ENCODE results near the gene CDC20B. TPM values are rescaled to one million over a fixed set of nuclear protein-coding genes. Genes with fewer than 3 reads are reported as not detected.

The CDC20B gene
- total RNA-seq, 2 donors from 2014 or later = not detected

- intact Hi-C loops (cut with DNase I, micrococcal nuclease) = loop anchor here in 1 of 2 donors (10.0 kb wide), 1 partner anchor 63 kb away; the partner anchor contains the start of gene CCNO
- peak; percentile 19 to 44 for DNase-seq
- peak; percentile 62 for ATAC-seq
Observed at GRCh38 chr5:55172051-55172899, 702 bp downstream of the CDC20B start.

- DNase-seq (no peak), ATAC-seq (no peak)
- intact Hi-C loops (cut with DNase I, micrococcal nuclease) = loop anchor here in 1 of 2 donors (10.0 kb wide), 1 partner anchor 63 kb away; the partner anchor contains the start of gene CCNO
Observed at GRCh38 chr5:55171471-55171870, 1.5 kb downstream of the CDC20B start.

DNA sequence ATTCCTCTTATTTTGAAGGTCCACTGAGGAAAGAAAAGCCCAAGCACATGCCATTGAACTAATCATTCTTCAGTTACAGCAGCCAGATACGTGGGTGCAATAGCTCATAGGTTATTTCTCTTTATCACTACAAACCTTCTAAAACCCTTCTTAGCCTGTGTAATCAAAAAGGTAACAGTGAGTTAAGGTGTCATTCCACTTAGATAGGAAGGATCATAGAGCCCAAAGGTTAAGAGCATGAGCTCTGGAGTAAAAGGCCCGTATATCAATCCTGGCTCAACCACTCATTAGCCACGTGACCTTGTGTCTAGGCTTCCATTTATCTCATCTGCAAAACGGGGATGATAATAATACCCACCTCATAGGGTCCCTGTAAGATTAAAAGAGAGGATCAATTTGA lies 10.3 kb downstream of the CDC20B start:
- ATAC-seq (no peak), DNase-seq (no peak)
- intact Hi-C loops (cut with DNase I, micrococcal nuclease) = no loop called here

DNA sequence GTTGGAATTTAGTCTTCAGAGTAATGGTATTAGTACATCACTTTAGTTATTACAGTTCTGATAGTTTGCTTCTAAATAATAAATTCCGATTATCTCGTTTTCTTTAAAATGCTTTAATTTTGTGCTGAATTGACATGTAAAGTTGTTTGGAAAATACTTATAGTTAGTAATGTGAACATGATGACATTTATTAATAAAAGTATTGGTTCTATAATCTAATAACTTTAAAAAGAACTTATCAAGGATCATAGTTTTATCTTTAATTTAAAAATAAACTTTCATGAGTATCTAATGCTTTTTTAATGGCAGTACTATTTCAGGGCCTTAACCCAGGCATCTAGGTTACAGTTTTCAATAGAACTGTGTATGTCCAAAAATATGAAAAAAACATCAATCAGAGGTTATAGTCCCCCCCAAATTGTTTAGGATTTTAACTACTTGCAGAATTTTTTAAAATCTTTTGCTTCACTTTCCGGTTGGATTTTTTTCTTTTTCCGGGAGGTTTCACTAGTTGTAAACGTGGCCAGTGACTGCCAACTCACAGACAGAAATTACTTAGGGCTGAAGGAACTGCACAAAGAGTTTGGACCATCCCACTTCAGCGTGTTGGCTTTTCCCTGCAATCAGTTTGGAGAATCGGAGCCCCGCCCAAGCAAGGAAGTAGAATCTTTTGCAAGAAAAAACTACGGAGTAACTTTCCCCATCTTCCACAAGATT lies 12.3 kb downstream of the CDC20B start:
- DNase-seq (peak; percentile 54 to 63), ATAC-seq (peak; percentile 95)
- intact Hi-C loops (cut with DNase I, micrococcal nuclease) = no loop called here

- intact Hi-C loops (cut with DNase I, micrococcal nuclease) = loop anchor here in 1 of 2 donors (10.0 kb wide), 1 partner anchor 255 kb away; no protein-coding TSS in a partner anchor
- no peak for DNase-seq
- peak; percentile 70 for ATAC-seq
Observed at GRCh38 chr5:55159763-55160492, 13.0 kb downstream of the CDC20B start, which contains the start of gene GPX8. Gene GPX8 (plus strand): TSS chr5:55160171. CDS start chr5:55160193, 22 bp downstream.

GRCh38 chr5:55154873-55155272 lies 18.1 kb downstream of the CDC20B start:
- DNase-seq (no peak), ATAC-seq (no peak)
- intact Hi-C loops (cut with DNase I, micrococcal nuclease) = loop anchor here in 1 of 2 donors (10.0 kb wide), 1 partner anchor 250 kb away; no protein-coding TSS in a partner anchor

- intact Hi-C loops (cut with DNase I, micrococcal nuclease) = loop anchor here in 1 of 2 donors (10.0 kb wide), 1 partner anchor 247 kb away; no protein-coding TSS in a partner anchor
- no peak for DNase-seq
- ATAC-seq = no peak
Observed at GRCh38 chr5:55151923-55152842, 20.8 kb downstream of the CDC20B start.

DNA sequence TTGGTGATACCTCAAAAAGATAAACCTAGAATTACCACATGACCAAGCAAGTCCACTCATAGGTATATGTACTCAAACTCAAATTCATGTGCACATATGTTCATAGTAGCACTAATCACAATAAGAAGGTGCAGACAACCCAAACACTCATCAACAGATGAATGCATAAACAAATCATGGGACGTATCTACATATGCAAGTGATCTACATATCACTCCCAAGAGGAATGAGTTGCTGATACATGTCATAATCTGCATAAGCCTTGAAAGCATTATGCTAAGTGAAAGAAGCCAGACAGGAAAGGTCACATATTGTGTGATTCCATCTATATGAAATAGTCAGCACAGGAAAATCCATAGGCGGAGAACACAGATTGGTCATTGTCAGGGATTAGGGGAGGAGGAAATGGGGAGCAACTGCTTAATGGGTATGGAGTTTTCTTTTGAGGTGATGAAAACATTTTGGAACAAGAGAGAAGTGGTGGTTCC lies 23.6 kb downstream of the CDC20B start:
- no peak for ATAC-seq
- no peak for DNase-seq
- intact Hi-C loops (cut with DNase I, micrococcal nuclease) = no loop called here

DNA sequence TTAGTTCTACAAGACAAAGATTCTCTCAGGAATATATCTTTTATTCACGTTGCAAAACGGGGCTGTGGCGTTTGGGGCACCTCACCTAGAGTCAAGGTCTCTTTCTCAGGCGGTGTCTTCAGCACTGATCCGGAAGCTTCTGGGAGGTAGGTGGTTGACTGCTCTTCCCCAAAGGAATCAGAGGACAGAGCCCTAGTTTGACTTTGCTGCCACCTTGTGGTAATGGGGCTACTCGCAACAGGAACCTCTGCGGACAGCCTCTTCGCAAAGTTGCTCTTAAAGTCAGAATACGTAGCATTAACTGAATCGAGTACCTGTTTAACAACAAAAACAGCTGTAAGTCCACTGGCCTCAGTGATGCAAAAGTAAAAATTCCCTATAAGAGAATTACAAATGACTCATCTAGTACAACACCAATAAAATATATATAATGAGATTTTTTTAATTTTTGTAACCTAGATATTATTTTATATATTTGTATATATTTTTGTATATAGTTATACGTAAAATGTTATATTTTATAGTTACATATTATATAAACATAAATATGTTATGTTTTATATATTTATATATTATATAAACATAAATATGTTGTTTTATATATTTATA lies 26.3 kb downstream of the CDC20B start:
- ATAC-seq = peak; percentile 91
- DNase-seq = peak; percentile 64 to 75
- intact Hi-C loops (cut with DNase I, micrococcal nuclease) = no loop called here

DNA sequence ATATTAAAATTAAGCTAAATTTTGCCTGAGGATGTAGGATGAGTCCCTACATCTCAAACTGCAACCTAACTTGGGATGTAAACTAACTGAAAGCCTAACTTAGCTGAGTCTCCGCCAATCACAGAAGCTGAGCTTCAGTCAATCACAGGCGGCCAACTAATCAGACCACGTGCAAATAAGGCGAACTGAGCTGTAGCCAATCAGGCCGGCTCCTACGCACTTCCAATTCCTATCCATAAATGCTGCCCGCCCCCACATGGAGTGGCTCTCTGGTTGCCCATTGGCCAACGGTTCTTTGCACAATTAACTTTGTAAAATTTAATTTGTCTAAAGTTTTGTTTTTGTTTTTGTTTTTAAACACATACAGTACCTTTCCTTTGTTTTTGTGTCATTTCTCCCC lies 26.9 kb downstream of the CDC20B start:
- DNase-seq = no peak
- intact Hi-C loops (cut with DNase I, micrococcal nuclease) = no loop called here
- ATAC-seq = no peak

GRCh38 chr5:55143624-55144023 lies 29.4 kb downstream of the CDC20B start:
- intact Hi-C loops (cut with DNase I, micrococcal nuclease) = no loop called here
- ATAC-seq (no peak), DNase-seq (no peak)

GRCh38 chr5:55141945-55142690 lies 30.9 kb downstream of the CDC20B start:
- intact Hi-C loops (cut with DNase I, micrococcal nuclease) = no loop called here
- ATAC-seq (no peak), DNase-seq (no peak)

- intact Hi-C loops (cut with DNase I, micrococcal nuclease) = no loop called here
- no peak for ATAC-seq
- no peak for DNase-seq
Observed at GRCh38 chr5:55140908-55141665, 31.9 kb downstream of the CDC20B start.

GRCh38 chr5:55136521-55136920 lies 36.5 kb downstream of the CDC20B start:
- ATAC-seq (no peak), DNase-seq (no peak)
- intact Hi-C loops (cut with DNase I, micrococcal nuclease) = no loop called here

DNA sequence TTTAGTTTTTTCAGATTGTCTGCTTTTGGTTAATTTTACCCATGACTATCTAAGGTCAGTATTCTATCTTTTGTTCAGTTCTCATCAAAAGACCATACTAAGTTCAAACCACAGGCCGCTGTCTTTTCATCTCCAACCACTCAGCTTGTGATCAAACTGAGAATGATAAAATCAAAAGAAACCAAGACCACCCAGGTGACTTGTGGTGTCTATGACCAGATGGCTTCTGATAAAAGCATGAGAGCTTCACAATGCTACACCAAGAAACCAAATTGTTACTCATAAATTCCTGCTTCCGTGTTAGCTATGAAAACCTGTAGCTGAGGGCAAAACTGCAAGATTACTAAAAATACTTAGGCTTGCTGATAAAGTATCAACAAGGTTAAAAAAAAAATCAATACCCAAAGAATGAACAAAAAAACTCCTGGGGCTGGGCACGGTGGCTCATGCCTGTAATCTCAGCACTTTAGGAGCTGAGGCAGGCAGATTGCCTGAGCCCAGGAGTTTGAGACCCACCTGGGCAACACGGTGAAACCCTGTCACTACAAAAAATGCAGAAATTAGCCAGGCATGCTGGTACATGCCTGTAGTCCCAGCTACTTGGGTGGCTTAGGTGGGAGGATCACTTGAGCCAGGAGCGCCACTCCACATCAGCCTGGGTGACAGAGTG lies 38.8 kb downstream of the CDC20B start:
- no peak for DNase-seq
- intact Hi-C loops (cut with DNase I, micrococcal nuclease) = no loop called here
- ATAC-seq = no peak

GRCh38 chr5:55123365-55123764 lies 49.6 kb downstream of the CDC20B start:
- ATAC-seq = no peak
- intact Hi-C loops (cut with DNase I, micrococcal nuclease) = no loop called here
- no peak for DNase-seq

Data from left colon (tissue), 2 donors.